Smooth muscle cell (in vitro differentiated cells): ENCODE data around the gene LCP1. TPM values are rescaled to one million over a fixed set of nuclear protein-coding genes. Genes with fewer than 3 reads are reported as not detected.

Experiments
- polyA plus RNA-seq: library from polyadenylated mRNA; unstranded; fragments of >200 nt; fragmentation: Nextera tagmentation; extraction: Ambion mirVana; gene quantifications from 2 replicates; pipeline ENCODE4 v1.2.1, GENCODE V29; 2016
- small RNA-seq: library from RNA; depleted of rRNA; stranded (forward); fragments of <200 nt; gene quantifications from one replicate; pipeline ENCODE3, GENCODE V24; 2014
- total RNA-seq: library from RNA; depleted of rRNA; stranded (reverse); fragments of >200 nt; gene quantifications from 2 replicates; pipeline ENCODE4 v1.2.3, GENCODE V29; 2014

Gene LCP1
- total and polyA plus RNA-seq, 2 experiments from 2014 or later, result 7.6 to 38.7 TPM

Small RNA genes lying within 50 kb of the gene (small RNA-seq; reads per million reads assigned to genes)
- gene RN7SL288P, result not detected

Other genes with a start within 250 kb of the LCP1 start
- 20.4 and 21.6 TPM in 2 replicates for gene ZC3H13, start 129.4 kb downstream of the LCP1 start, total RNA-seq
- gene ZC3H13, start 129.4 kb downstream of the LCP1 start, polyA plus RNA-seq, result 37.7 and 41.9 TPM in 2 replicates
- not detected in 2 replicates for gene CPB2, start 77.1 kb downstream of the LCP1 start, total RNA-seq
- 0.09 TPM in 1 of 2 replicates, not detected in the other for gene CPB2, start 77.1 kb downstream of the LCP1 start, polyA plus RNA-seq
- gene LRRC63, start 29.8 kb upstream of the LCP1 start, total RNA-seq, result 0.09 TPM in 1 of 2 replicates, not detected in the other
- gene LRRC63, start 29.8 kb upstream of the LCP1 start, polyA plus RNA-seq, result 0.16 and 0.18 TPM in 2 replicates
- 0.18 and 0.49 TPM in 2 replicates for gene RUBCNL, start 205.1 kb upstream of the LCP1 start, total RNA-seq
- 0.40 TPM in 1 of 2 replicates, not detected in the other for gene RUBCNL, start 205.1 kb upstream of the LCP1 start, polyA plus RNA-seq